IPS DF 19.7 (cell line): ENCODE results near the gene SYMPK.

Experiments
- DNase-seq: peaks from one replicate; pipeline ENCODE4 v3.0.0-alpha.2; 2013; ENCODE audit warnings: low read depth, low spot score

SYMPK gene

DNA sequence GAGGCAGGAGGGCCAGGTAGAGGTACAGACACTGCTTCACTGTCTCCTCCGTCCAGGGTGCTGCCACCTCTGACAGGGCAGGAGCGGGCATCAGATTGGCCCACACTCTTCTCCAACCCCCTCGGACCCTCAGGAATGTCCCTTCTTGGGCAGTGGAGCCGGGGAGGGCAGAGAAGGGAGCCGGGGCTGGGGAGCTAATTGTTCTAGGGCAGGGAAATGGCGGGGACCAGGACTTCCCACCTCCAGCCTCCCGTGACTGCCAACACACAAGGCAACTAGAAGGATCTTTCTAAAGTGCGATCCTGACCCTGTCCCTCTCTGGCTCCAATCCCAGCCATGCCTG lies 37.7 kb downstream of the SYMPK start:
- DNase-seq, result no peak

DNA sequence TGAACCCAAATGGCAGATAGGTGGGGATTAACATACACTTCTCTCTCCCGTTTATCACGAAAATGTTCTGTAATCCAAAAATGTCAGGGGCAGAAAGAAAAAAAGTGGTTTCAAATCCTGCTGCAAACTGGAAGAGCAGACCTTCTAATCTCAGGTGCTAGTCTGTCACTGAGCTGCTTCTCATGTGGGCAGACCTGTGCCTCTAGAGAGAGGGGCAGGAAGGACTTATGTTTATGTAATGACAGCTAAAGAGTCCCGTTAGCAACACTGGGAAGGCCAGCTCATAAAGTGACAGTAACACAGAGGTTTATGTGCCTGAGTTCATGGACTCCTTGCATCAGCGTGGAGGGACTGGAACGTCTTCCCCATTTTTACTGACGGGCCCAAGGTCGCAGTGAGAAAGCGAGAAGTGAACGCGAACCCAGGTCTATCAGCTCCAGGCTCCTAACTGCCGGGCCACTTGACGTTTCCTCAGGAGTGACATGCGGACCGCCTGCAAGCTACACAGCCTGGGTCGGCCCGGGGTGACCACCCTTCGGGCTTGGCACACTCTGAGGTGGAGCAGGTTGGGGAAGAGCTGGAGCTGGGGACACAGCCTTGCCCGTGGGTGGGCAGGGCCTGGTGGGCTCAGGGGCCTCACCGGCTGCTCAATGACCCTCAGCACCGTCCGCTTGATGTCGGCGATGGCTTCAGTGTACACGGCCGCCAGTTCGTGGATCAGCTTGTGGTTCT lies 38.2 kb downstream of the SYMPK start:
- no peak for DNase-seq

GRCh38 chr19:45824041-45824471 lies 38.9 kb downstream of the SYMPK start:
- no peak for DNase-seq

DNA sequence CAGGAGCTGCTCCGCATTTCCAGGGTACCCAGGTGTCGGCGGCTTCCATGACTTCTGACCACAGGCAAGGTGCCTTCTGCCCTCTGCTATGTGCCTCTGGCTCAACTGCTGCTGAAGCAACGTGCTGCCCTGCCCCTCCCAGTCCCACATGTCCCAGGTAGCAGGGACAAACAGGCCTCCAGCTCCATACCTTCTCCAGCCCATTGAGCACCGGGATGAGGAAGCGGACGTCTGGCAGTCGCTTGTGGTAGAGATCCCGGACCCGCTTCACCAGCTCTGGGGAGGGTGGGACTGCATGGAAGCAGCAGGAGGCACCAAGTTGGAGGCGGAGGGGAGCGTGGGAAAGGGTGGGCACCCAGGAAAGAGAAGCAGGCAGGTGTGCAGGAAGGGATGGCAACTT lies 39.8 kb downstream of the SYMPK start:
- no peak for DNase-seq

DNA sequence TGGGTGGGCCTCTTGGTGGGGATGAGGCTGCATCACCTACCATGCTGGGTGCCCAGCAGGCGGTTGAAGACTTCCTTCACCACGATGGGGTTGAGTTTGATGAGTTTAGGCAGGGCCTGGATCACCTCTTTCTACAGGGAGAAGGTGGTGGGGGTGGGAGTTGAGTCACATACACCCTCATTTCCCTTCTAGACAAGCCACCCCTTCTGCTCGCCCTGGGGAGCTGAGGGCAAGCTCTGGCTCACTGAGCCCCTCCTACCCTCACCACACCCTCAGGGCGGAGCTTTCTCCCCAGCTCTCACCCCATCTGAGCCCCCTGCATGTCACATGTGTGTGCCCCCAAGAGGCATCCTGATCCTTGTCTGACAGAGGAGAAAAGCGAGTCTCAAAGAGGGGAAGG lies 40.2 kb downstream of the SYMPK start:
- no peak for DNase-seq

DNA sequence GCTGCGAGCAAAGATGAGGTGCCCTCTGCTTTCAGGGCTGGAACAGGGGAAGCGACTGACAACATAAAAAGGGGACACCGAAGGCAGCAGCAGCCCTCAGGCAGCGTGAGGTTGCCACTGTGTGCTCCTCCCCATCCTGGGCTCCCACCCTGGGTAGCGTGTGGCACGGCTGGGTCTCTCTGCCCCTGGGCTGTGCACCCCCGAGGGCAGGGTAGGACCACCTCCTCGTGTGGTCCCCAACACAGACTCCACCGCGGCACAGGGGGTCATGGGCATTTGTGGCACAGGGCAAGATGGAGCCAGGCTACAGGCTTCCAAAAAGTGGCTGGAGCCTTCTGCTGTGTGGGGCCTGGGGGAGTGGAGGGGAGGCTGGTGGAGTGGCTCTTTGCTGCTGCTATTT lies 41.4 kb downstream of the SYMPK start:
- no peak for DNase-seq

GRCh38 chr19:45821103-45821521 lies 41.8 kb downstream of the SYMPK start:
- no peak for DNase-seq

GRCh38 chr19:45820413-45821102 lies 42.4 kb downstream of the SYMPK start:
- DNase-seq, result no peak

- DNase-seq, result no peak
These were observed 43.2 kb downstream of the SYMPK start for GRCh38 chr19:45819769-45820168.

DNA sequence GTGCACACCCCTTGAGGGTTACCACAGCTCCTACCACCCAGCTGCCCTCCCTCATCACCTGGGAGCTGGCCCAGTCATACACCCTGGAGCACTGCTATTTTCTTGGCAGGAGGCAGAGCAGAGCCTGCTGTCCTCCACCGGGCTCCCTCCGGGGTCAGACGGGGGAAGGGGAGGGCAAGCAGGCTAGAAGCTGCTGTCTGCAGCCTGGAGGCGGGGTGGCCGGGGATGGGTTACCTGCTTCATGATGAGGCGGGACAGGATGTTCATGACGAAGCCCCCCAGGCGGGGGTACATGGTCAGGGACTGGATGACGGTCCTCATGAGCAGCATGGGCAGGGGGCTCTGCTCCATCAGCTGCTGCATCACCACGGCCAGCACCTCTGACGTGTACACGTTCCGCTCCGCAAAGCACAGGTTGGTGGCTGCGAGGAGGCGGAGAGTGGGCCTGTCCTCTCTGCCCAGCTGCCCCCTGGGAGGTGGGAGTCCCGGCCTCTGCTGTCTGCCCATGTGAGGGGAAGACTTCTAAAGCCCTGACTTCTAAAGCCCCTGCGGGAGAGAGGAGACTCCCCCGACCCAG lies 45.1 kb downstream of the SYMPK start:
- no peak for DNase-seq

DNA sequence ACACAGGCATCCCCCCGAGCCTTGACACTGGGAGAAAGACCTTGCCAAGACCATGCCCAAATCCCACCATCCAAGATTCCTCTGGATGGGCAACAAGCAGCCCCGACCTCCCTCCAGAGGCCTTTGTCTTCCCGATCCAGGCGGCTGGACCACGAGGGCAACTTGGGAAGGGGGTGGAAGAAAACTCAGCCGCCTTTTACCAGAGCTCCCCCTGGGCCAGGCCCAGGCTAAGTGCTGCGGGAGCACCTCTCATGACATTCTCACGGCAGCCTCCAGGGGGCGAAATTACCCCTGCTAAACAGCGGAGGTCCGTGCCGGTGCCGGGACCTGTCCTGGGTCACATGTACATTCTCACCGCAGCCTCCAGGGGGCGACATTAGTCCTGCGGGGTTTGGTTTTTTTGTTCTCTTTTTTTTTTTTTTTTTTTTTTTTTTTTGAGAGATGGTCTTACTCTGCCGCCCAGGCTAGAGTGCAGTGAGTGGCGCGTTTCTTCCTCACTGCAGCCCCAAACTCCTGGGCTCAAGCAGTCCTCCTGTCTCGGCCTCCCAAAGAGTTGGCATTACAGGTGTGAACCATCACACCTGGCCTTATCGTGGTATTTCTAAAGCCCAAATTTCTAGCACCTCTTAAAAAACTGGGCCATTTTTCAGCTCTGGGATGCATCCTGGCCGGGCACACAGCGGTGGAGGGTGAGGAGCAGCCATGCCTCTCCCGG lies 45.8 kb downstream of the SYMPK start:
- peak; percentile 86 for DNase-seq

- no peak for DNase-seq
These were observed 46.5 kb downstream of the SYMPK start for GRCh38 chr19:45816236-45817009.

DNA sequence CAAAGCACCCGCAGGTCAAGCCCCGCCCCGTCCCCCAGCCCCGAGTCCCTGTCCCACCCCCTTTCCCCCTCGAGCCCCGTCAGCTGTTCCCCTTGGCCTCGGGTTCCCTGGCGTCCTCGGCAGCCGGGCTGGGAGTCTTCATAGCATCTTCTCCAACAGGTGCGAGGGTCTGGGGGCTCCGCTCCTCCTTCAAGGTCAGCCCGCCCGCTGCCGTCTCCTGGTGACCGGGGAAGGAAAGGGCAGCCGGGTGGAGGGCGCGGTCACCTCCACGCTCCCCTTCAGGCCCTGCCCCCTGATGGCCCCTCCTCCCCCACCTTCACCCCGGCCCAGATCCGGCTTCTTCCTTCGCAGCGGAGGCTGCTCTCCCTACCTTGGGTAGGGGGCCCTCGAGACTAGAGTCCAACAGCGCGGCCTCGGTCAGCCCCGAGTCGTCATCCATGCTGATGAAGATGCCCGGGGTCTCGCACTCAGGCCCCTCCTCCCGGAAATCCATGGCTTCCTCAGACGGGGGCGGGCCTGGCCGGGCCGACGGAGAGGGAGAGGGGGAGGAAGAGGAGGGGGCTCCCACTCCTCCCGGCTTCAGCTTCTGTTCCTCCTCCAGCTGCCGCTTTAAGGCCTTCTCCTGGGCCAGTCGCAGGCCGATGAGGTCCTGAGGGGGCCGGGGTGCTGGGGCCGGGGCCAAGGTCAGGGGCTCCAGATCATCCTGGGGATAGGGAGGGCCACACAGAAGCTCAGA lies 47.3 kb downstream of the SYMPK start:
- peak; percentile 64 for DNase-seq

DNA sequence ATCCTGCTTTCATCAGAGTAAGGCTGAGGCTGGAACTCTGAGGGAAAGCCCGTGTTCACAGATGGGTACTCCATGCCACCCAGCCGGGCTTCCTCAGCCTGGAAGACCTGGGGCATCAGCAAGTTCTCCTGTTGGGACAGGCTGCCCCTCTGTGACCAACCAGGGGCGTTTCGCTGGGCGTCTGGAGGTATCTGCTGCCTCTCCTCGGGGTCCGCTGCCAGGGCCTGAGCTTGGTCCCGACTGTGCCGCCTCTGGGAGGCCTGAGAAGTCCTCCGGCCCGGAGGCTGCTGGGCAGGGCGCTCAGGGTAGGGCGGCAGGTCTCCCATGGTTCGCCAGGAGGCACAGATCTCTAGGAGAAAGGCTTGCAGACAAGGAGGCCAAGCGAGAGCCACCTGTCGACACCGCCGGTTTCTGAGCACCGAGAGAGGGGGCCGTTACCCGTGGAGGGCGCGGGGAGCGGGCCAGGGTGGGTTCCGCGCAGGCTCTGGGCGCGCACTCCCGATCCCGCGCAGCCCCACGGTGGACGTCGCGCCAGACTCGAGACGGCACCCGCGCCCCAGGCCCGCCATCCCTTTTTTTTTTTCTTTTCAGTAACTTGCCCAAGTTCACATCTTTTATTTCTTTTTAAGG lies 48.0 kb downstream of the SYMPK start, which contains the start of gene RSPH6A:
RSPH6A (minus strand) TSS at position 458 of the 630 bp plus-strand sequence; CDS start at position 326, 132 bp downstream.
- no peak for DNase-seq

DNA sequence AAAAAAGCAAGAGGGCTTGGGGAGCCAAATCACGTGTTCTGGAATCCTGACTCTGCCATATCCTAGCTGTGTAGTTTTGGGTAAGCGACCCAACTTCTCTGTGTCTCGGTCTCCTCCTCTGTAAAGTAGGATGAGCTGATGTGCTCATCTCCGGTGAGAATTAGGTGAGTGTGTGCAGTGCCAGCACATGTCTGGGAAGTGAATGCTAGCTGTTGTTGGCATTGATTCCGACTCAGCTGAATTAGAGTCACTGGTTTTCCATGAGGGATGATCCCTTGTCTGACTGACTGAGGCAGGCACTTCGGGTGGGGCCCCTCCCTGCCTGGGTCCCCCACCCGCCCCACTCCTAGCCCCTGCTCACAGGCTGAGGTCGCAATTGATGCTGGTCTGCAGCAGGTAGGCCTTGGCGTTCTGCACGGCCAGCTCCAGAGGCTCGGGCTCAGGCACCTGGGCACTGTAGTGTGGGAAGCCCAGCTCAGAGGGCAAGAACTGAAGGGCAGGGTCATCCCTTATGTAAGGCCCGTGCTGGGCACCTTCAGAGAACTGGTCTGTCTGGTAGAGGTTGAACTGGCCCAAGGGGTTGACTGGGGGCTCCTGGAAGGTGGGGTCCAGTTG lies 48.7 kb downstream of the SYMPK start:
- no peak for DNase-seq

GRCh38 chr19:45812297-45812696 lies 50.6 kb downstream of the SYMPK start:
- DNase-seq, result no peak

DNA sequence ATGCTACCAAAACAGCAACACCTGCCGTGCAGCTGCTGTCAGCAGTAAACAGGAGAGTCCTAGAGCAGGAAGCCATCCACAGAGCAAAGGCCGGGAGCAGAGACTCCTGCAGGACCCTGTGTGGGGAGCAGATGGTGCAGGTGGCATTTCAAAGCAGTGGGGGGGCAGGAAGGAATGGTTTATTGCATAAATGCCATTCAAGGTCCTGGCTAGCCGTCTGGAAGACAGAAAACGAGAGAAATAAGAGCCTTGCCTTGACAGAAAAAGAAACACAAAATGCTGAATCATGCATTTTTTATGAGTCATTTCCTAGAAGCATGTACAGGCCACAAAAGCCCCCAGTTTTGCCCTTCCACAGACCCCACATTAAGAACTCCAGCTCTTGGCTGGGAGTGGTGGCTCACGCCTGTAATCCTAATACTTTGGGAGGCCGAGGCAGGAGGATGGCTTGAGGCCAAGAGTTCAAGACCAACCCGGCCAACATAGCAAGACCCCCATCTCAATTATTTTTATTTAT lies 53.2 kb downstream of the SYMPK start:
- DNase-seq, result no peak

- DNase-seq, result no peak
These were observed 57.2 kb downstream of the SYMPK start for GRCh38 chr19:45805719-45806118.

- no peak for DNase-seq
These were observed 58.1 kb downstream of the SYMPK start for GRCh38 chr19:45804959-45805230.
